Ovary (tissue), 3 donors: ENCODE measurements around the gene SPTLC1.
"Not testable (repeated sequence)": the region's sequence is repeated elsewhere in the genome, so short reads cannot be mapped to it uniquely, and the experiment has no call there.

ENCODE experiments used
- CTCF ChIP-seq, 3 donors: fragments of 450-650 bp in 2 of 3; fragments of 200-600 bp in 1 of 3; IDR thresholded peaks; one replicate each; pipeline versions ENCODE4 v1.5.1 to v1.8.0; 2016 to 2022; ENCODE audit warnings: antibody characterized with exemption in 3 of 3, mild to moderate bottlenecking in 1 of 3
- POLR2A ChIP-seq: fragments of 450-650 bp; IDR thresholded peaks from one replicate; pipeline ENCODE4 v1.6.1; 2017; ENCODE audit warnings: antibody characterized with exemption, mild to moderate bottlenecking, moderate library complexity
- donor health status: DM: no; HTN: no; CAD: no.

- not testable (repeated sequence) for TF ChIP-seq CTCF (IDR thresholded peaks at IDR 0.05); POLR2A
These were observed 113.3 kb downstream of the SPTLC1 start for GRCh38 chr9:92001948-92002347.
